HepG2 (cell line): ENCODE results near the gene SUPT4H1. TPM values are rescaled to one million over a fixed set of nuclear protein-coding genes. Genes with fewer than 3 reads are reported as not detected.
A peak's percentile ranks its signal among the peaks of the same experiment; 100 is the strongest.

ENCODE experiments used
- ATAC-seq: fragments of 200-7000 bp; cut with Tn5 transposase; 3 replicates; pipeline ENCODE4 v1.9.1; 2020; ENCODE audit warnings: mild to moderate bottlenecking, moderate library complexity
- BruUV-seq: library from RNA; stranded (reverse); fragments of 400-500 nt; replicated peaks from 2 replicates; lab custom pipeline; 2021; lab: Mats Ljungman, UMichigan
- CTCF ChIA-PET: fragments of 300-600 bp; formaldehyde crosslinking; extraction: SDS; loops from one replicate; lab custom pipeline; 2021; ENCODE audit warnings: low total read pairs, inconsistent platforms, low intra/inter-chr PET ratio; lab: Yijun Ruan, JAX
- POLR2A ChIA-PET: fragments of 350-600 bp; sonication (Branson Sonifier 250); formaldehyde crosslinking; loops from one replicate; lab custom pipeline; 2020; ENCODE audit warnings: antibody characterized with exemption, inconsistent platforms; lab: Yijun Ruan, JAX
- DNase-seq: peaks from one replicate; pipeline ENCODE4 v3.0.0-alpha.2; 2015; ENCODE audit warnings: low spot score
- FAIRE-seq: peaks from 3 replicates; lab custom pipeline; 2011; peaks lifted over from hg19 to GRCh38; lab: Jason Lieb, UNC
- H2AFZ ChIP-seq: one replicate; pipeline ENCODE4 v1.6.1; 2011; ENCODE audit warnings: low read length, inconsistent platforms
- H3K27ac ChIP-seq: fragments of 300-600 bp; 3 replicates; pipeline ENCODE4 v1.8.0; 2011; ENCODE audit warnings: mixed run types, mild to moderate bottlenecking, mixed read lengths, low read length, inconsistent platforms; ENCODE audit not compliant: insufficient read depth; ENCODE audit errors: extremely low read length
- H3K27me3 ChIP-seq, 2 experiments: fragments of 200-600 bp in 1 of 2; 2 replicates in 1 of 2; 3 replicates in 1 of 2; pipeline versions ENCODE4 v1.6.0 to v1.8.0; 2011; ENCODE audit warnings: low read length in 2 of 2, mild to moderate bottlenecking in 2 of 2, moderate library complexity in 2 of 2, inconsistent platforms in 1 of 2; ENCODE audit not compliant: insufficient read depth in 2 of 2, control insufficient read depth in 1 of 2
- H3K36me3 ChIP-seq, 2 experiments: fragments of 200-600 bp in 1 of 2; replicated peaks in 1 of 2; 2 replicates in 1 of 2; 3 replicates in 1 of 2; pipeline versions ENCODE4 v1.5.1 to v1.8.0; 2011; ENCODE audit warnings: low read length in 2 of 2, inconsistent platforms in 1 of 2; ENCODE audit not compliant: insufficient read depth in 2 of 2, control insufficient read depth in 1 of 2
- H3K4me1 ChIP-seq: 2 replicates; pipeline ENCODE4 v1.5.1; 2012; ENCODE audit warnings: low read length, inconsistent platforms; ENCODE audit not compliant: insufficient read depth
- H3K4me2 ChIP-seq: 2 replicates; pipeline ENCODE4 v1.6.0; 2011; ENCODE audit warnings: low read depth, low read length, inconsistent platforms
- H3K4me3 ChIP-seq, 3 experiments: fragments of 200-600 bp in 1 of 3; sonication (generic), shearing (Covaris generic) in 1 of 3; replicated peaks in 1 of 3; 2 replicates each; pipeline ENCODE4 v1.5.1; 2011 to 2016; ENCODE audit warnings: low read length in 3 of 3, inconsistent platforms in 2 of 3, low read depth in 2 of 3, mild to moderate bottlenecking in 2 of 3, control low read depth in 1 of 3, mixed read lengths in 1 of 3; ENCODE audit not compliant: insufficient read depth in 1 of 3
- H3K79me2 ChIP-seq: one replicate; pipeline ENCODE4 v1.6.1; 2011; ENCODE audit warnings: low read length, inconsistent platforms; ENCODE audit not compliant: insufficient read depth
- H3K9ac ChIP-seq: 2 replicates; pipeline ENCODE4 v1.6.0; 2011; ENCODE audit warnings: mild to moderate bottlenecking, low read depth, low read length, inconsistent platforms; ENCODE audit not compliant: insufficient read depth
- H3K9me3 ChIP-seq: 2 replicates; pipeline ENCODE4 v1.5.1; 2012; ENCODE audit warnings: mild to moderate bottlenecking, low read length
- H4K20me1 ChIP-seq: 2 replicates; pipeline ENCODE4 v1.6.0; 2011; ENCODE audit warnings: inconsistent platforms, mild to moderate bottlenecking, low read length, moderate library complexity; ENCODE audit not compliant: insufficient read depth
- AGO2 ChIP-seq: fragments of 200-400 bp; formaldehyde crosslinking; optimal IDR thresholded peaks from 2 replicates; pipeline ENCODE3; 2017; ENCODE audit warnings: mild to moderate bottlenecking, low read depth, low read length, moderate library complexity
- DPF2 ChIP-seq: sonication (generic); formaldehyde crosslinking; IDR thresholded peaks from 2 replicates; pipeline ENCODE4 v1.4.0; 2020; ENCODE audit warnings: mild to moderate bottlenecking, low read depth, missing genetic modification reagents, borderline replicate concordance
- GABPA ChIP-seq, 2 experiments: IDR thresholded peaks; 2 replicates each; pipeline ENCODE4 v1.6.1; 2011 to 2016; ENCODE audit warnings: low read depth in 2 of 2, low read length in 1 of 2, missing biosample characterization in 1 of 2, missing genetic modification characterization in 1 of 2
- MAZ ChIP-seq, 2 experiments: sonication (generic) in 1 of 2; formaldehyde crosslinking in 1 of 2; IDR thresholded peaks; 2 replicates each; pipeline versions ENCODE4 v1.5.0 to v1.6.1; 2012 to 2020; ENCODE audit warnings: low read depth in 2 of 2, mild to moderate bottlenecking in 2 of 2, borderline replicate concordance in 1 of 2, improper control_type of control experiment in 1 of 2, low read length in 1 of 2, missing genetic modification reagents in 1 of 2, moderate library complexity in 1 of 2
- ZNF713 ChIP-seq: sonication (generic); formaldehyde crosslinking; IDR thresholded peaks from 2 replicates; pipeline ENCODE4 v1.4.0; 2020; ENCODE audit warnings: mild to moderate bottlenecking, missing genetic modification reagents
- WGBS: methylation state at CpG from one replicate; pipeline ENCODE4 v1.1.6; 2017; ENCODE audit warnings: low lambda C conversion rate; 5-methylcytosine and 5-hydroxymethylcytosine counted together
- in situ Hi-C: cut with HindIII; loops from 2 replicates; pipeline ENCODE4 v1.10.0; 2017; ENCODE audit warnings: low pct_unique_long_range_greater_than_20kb; ENCODE audit not compliant: extremely low pct_ligation_motif_present
- intact Hi-C: fragments of 100-400 bp; cut with micrococcal nuclease; formaldehyde crosslinking; loops from one replicate; pipeline ENCODE4 v1.10.0; 2022; ENCODE audit not compliant: unreplicated experiment
- polyA plus RNA-seq, 8 experiments: library from polyadenylated mRNA; depleted of rRNA in 3 of 8; stranded (reverse) in 7 of 8; unstranded in 1 of 8; fragments of >200 nt; fragmentation: Illumina TruSeq in 4 of 8; extraction: Trizol in 4 of 8; gene quantifications; 2 replicates each; pipeline versions ENCODE4 v1.2.1 to v1.2.3, GENCODE V29; 2011 to 2016; ENCODE audit warnings: low read depth in 4 of 8, missing spikeins in 1 of 8, mixed read lengths in 1 of 8; ENCODE audit not compliant: insufficient read depth in 1 of 8
- total RNA-seq, 5 experiments: library from RNA; depleted of rRNA; stranded (reverse); fragments of >200 nt; fragmentation: Illumina TruSeq; extraction: Trizol; gene quantifications; 2 replicates each; pipeline ENCODE4 v1.2.3, GENCODE V29; 2016; ENCODE audit warnings: low read depth in 1 of 5

Gene SUPT4H1
- total and polyA plus RNA-seq, 2 of the 13 experiments (the other 11 are each of a cell fraction or from before 2014, with no cell fraction given) = 155 to 244 TPM

- ChIA-PET CTCF (no interaction called here), POLR2A (interaction anchor here (1.0 to 4.0 kb wide), 6 partner anchors 8 to 78 kb away, joined by 3 to 28 read pairs (median 11); partner anchors contain the start of genes RNF43 and SUPT4H1)
- Histone ChIP-seq H3K9me3 (no peaks in the 10 kb centered on the region), H3K4me3 (peak overlapping the region in 1 of 3 experiments; percentile 60; a peak in 2 of 6 replicates), H3K27me3 (no peaks in the 10 kb centered on the region), H3K4me2 (peak overlapping the region; percentile 77), H3K4me1 (peaks cover 56% of the 10 kb centered on the region), H3K36me3 (peaks cover 2 to 4% of the 10 kb centered on the region in 2 experiments; a peak in 3 of 5 replicates), H4K20me1 (no peaks in the 10 kb centered on the region), H3K27ac (no peak overlapping the region), H3K79me2 (no peaks in the 10 kb centered on the region)
- BruUV-seq = no TSS peak
- peak; percentile 37 for TF ChIP-seq AGO2
- TF ChIP-seq ZNF713 (CRISPR knock-in tag) = no peak
- TF ChIP-seq MAZ (IDR thresholded peaks at IDR 0.05; ENCODE audit: borderline replicate concordance, low read depth, low read length) = 0 out of 2 replicates have a peak, but pooled peaks have one; percentile 1
- TF ChIP-seq MAZ (CRISPR knock-in tag; IDR thresholded peaks at IDR 0.05; ENCODE audit: low read depth) = no peak
- no peak for TF ChIP-seq DPF2 (CRISPR knock-in tag)
- TF ChIP-seq GABPA (IDR thresholded peaks at IDR 0.05; ENCODE audit: low read depth, low read length) = no peak
- TF ChIP-seq GABPA (CRISPR knock-in tag; IDR thresholded peaks at IDR 0.05; ENCODE audit: low read depth) = 0 out of 2 replicates have a peak, but pooled peaks have one; percentile 21
- TF ChIP-seq, all 625 proteins: peak for 3
- in situ Hi-C loops (no loop called here), intact Hi-C loops (no loop called here)
- peak; percentile 18; the same call in 2 of the 3 replicates for ATAC-seq
- DNase-seq = peak; percentile 38
- no peak for FAIRE-seq
- peak overlapping the region; percentile 57; the same call in 1 of the 2 replicates for H3K9ac ChIP-seq
- WGBS = 68% methylated on average over 10 of the region's 10 CpGs
- H2AFZ ChIP-seq = no peak overlapping the region
Observed at GRCh38 chr17:58338841-58339754, 12.9 kb downstream of the SUPT4H1 start.
